HG03439 (cell line): Measurements from ENCODE around the gene SART3.
"Not testable (repeated sequence)": the region's sequence is repeated elsewhere in the genome, so short reads cannot be mapped to it uniquely, and the experiment has no call there.

Experiments
- ATAC-seq: cut with Tn5 transposase; IDR thresholded peaks from one replicate; pipeline ENCODE4 v1.9.1; 2021; ENCODE audit warnings: mild to moderate bottlenecking, moderate library complexity; ENCODE audit not compliant: unreplicated experiment

The SART3 gene

GRCh38 chr12:108565976-108566375 lies 5.0 kb upstream of the SART3 start:
- no peak for ATAC-seq

- no peak for ATAC-seq
Measured at GRCh38 chr12:108565146-108565545, 4.2 kb upstream of the SART3 start.

DNA sequence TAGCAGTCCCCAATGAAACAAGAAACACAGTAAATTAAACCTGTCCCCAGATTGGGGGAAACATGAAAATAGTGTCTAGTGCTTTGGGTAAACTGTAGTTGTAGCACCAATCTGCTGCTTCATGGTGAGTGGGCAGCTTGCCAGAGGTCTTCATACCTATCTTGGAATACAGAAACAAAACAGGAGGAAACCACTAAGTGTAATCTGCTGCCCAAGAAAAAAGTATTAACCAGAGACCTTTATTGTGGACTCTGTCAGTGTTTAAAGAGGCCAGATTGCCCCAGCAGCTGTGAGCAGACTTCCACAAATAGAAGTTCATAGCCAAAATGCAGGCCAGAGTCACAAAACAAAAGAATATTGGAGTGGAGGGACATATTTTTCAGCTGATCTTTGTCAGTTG lies 3.8 kb upstream of the SART3 start:
- no peak for ATAC-seq

- no peak for ATAC-seq
Measured at GRCh38 chr12:108563804-108564151, 2.8 kb upstream of the SART3 start.

DNA sequence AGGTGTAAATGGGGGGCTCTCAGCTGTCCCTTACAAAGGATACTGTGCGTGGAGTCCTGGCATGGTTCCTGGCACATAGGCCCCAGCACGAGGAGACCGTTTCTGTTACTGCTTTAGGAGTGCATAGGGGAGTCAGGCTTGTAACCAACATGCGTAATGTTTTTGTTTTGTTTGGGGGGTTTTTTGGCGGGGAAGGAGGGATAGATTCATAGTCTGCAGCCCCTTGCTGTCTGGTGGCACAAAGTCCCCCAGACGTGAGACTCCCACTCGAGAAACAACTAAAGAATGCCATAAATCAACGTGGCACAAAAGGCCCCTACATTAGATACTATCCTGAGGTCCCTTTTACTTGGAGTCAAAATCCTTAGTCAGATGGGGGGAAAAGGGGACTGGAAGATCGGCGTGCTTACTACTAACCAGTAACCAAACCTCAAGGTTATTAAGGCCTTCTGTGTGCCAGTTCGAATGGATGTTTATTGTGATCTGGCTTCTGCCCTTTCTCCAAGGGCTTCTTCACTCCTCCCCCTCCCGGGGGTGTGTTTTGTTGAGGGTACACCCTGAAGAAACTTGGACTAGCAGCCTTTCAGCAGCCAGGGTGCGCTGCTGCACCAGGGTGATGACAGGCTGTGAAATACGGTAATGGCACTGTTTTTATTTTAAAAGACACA lies 2.3 kb upstream of the SART3 start:
- peak; percentile 33 for ATAC-seq

- ATAC-seq, result peak; percentile 51
Measured at GRCh38 chr12:108562348-108563135, 1.6 kb upstream of the SART3 start, which contains the start of gene ISCU. ISCU (plus strand) TSS chr12:108562596; CDS start chr12:108562623, 27 bp downstream.

DNA sequence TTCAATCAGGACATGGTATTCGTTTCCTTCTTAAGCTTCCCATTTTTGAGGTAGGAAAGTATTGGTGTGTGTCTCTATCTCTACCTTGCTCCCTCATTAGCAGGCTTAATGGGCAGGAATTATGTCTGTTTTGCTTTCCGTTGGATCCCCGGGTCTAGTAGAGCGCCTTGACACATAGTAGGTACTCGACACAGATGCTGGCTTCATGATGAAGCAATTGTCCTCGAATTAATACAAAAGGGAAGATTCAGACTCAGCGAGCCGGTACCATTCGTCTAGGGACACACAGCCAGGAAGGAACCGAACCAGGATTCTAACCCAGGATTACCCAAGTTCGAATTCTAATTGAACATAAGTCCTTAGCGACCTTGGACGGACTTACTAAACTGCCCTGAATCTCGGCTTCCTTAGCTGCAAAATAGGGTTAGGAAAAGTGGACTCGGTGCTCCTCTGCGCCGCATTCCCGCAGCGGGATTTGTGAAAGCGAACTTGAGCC lies 927 bp upstream of the SART3 start:
- no peak for ATAC-seq

GRCh38 chr12:108560321-108560721 lies 652 bp downstream of the SART3 start:
- no peak for ATAC-seq

DNA sequence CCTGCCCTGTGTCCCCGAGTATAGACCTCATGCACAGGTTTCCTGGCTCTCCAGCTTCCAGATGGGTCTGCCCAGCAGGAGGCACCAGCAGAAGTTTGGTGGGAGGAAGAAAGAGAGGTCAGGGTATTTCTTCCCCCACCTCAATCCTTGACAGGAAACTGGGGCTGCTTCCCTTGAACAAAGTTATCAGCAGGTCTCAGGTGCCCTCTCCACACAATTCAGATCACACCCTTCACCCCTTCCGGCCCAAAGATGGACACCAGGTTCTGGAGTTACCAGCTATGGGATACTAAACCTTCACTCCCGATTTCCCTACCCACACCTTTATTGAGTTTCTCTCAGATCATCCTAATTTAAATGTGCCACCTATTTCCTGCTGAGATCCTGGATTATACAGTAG lies 1.2 kb downstream of the SART3 start:
- no peak for ATAC-seq

- no peak for ATAC-seq
Measured at GRCh38 chr12:108559007-108559655, 1.8 kb downstream of the SART3 start.

- ATAC-seq, result not testable (repeated sequence)
Measured at GRCh38 chr12:108555383-108555782, 5.6 kb downstream of the SART3 start.

DNA sequence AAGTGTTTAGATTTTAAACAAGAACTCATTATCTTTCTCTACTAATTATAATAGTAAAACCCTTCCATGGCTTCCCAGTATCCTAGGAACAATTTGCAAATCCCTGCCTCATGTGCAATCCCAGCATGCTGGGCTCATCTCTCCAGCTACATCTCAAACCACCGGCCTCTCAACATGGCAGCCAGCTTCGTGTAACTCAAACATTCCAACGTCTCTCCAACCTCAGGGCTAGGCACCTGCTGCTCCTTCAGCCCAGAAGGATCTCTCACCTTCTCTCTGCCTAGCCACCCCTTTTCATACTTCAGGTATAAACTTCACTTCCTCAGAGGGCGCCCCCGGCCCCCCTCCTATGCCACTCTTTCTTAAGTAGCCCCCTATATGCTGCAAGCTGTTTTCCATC lies 7.2 kb downstream of the SART3 start:
- ATAC-seq, result no peak

DNA sequence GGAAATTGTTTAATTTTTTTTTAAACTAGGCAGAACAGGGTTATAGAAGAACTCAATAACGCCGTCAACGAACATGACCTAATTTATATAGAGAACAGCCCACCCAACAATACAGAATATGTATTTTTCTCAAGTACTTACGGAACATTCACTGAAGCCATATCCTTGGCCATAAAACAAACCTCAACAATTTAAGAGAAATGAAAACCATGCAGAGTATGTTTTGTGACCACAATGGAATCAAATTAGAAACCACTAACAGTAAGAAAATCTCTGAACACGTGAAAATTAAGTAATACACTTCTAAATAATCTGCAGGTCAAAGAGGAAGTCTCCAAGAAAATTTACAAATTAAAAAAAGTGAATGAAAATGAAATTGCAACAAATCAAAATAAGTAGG lies 9.4 kb downstream of the SART3 start:
- ATAC-seq, result no peak

- no peak for ATAC-seq
Measured at GRCh38 chr12:108548954-108549521, 11.9 kb downstream of the SART3 start.

DNA sequence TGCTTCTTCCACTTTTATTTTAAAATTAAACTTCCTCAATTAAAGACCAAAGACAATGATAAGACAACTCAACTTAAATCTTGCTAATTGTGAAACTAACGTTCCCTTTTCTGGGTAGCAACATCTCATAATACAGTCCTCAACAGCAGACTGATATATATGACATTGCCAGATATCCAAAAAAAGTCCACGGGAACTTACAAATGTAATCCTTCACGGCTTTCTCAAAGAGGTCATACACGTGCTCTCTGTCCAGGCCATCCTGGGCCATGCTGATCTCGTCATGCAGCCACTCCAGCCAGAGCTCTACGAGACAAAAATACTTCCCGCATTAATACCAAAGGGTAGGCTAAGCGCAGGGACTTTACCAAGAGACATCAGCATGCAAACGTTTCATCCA lies 13.3 kb downstream of the SART3 start:
- ATAC-seq, result no peak

DNA sequence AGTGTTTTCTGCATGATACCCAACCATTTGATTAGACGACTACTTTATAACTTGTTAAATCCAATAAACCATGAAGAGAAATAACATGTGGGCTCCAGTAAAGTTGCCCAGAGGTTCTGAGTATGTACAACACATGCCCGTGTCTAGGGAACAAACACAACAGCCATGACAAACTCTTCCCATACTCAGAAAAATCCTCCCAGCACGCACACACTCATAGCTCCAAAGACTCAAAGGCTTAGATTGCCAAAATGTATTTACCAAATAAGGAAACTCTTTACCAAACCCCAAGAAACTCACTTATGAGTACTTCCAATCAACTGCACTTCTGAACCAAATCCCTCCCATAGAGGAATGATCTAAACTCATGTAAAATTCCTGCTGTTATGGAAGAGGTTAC lies 17.3 kb downstream of the SART3 start:
- no peak for ATAC-seq

DNA sequence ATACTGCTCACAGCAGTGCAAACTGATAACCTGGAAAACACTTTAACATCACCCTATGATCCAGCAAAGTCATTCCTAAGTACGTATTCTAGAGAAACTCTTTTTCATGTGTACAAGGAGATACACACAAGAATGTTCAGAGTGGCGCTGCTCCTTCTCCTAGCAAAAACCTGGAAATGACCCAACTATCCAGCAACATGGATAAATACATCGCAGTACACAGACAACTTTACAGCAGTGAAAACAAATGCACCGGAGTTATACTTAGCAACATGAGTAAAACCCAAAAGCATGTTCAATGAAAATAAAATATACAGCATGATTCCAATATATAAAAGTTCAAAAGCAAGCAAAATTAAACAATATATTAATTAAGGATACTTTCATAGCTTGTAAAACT lies 18.7 kb downstream of the SART3 start:
- no peak for ATAC-seq

- ATAC-seq, result no peak
Measured at GRCh38 chr12:108538616-108539195, 22.3 kb downstream of the SART3 start.

GRCh38 chr12:108538146-108538545 lies 22.8 kb downstream of the SART3 start:
- no peak for ATAC-seq

DNA sequence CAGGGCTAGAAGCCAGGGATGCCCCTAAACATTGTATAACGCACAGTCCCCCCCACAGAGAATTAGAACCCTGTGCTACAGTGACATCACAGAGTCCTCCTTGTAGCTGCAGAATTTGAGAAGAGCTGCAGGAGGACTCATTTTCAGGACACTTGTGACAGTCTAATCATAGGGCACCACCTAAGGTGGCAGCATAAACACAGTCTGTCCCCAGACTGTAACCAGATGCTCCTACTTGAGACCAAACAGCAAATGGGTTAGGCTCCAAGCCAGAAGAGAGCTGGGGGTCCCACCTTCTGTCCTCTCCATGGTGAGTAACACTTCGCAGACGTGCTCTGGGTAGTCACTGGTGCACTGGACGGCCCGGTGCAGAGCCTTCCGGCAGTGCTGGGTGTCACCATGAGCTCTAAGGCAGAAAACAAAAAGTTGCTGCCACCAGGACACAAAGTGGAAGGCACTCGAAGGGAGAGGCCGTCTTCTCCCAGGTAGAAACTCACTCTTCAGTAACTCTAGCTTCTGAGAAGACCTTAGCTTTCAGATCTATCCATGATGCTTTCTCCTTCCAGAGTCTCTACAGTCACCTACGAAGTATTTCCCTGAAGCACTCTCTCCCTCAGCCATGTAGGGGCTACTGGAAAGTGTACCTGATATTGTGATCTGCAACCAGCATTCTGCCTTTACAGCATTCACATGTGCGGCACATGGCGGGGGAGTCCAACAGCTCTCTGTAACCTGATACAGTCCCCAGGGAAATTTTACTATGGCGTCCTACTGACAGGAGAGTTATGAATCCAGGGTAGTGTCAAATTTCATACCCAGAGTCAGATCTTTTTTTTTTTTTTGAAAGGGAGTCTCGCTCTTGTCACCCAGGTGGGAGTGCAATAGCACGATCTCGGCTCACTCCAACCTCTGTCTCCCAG lies 28.8 kb downstream of the SART3 start:
- no peak for ATAC-seq
